ENCODE data around the gene MTA1.

GRCh38 chr14:105496831-105497591, 77.4 kb downstream of the MTA1 start:
- no peak for TF ChIP-seq CTCF (IDR thresholded peaks at IDR 0.05; ENCODE audit: low read depth, low read length, poor library complexity, severe bottlenecking)
- no peak for TF ChIP-seq EZH2phosphoT487 (IDR thresholded peaks at IDR 0.05; ENCODE audit: borderline replicate concordance, low read length)
